Measurements from ENCODE around the gene PPFIA2. TPM values are rescaled to one million over a fixed set of nuclear protein-coding genes. Genes with fewer than 3 reads are reported as not detected.

The PPFIA2 gene
- total and polyA plus RNA-seq, 7 experiments from 2014 or later = not detected

- Mint-ChIP-seq H3K4me1 (no peaks in the 10 kb centered on the region), H3K36me3 (no peaks in the 10 kb centered on the region), H3K27ac (no peak overlapping the region), H3K27me3 (no peaks in the 10 kb centered on the region), H3K9me3 (peaks cover 0 to 8% (median 0%) of the 10 kb centered on the region in 11 donors), H3K4me3 (no peak overlapping the region)
- Histone ChIP-seq H3K4me3 (ENCODE audit: low read length) (no peak overlapping the region), H3K27ac (ENCODE audit: low read depth, low read length) (no peak overlapping the region), H3K27me3 (ENCODE audit: control insufficient read depth in 2 of 2, insufficient read depth in 2 of 2, low read length in 2 of 2) (no peaks in the 10 kb centered on the region), H3K4me1 (ENCODE audit: control insufficient read depth in 2 of 2, insufficient read depth in 2 of 2, low read length in 2 of 2) (no peaks in the 10 kb centered on the region), H3K36me3 (ENCODE audit: control insufficient read depth in 2 of 3, insufficient read depth in 3 of 3, low read length in 3 of 3) (no peaks in the 10 kb centered on the region), H3K9me3 (ENCODE audit: control insufficient read depth in 2 of 3, low read length in 3 of 3) (no peaks in the 10 kb centered on the region)
- intact Hi-C loops (cut with micrococcal nuclease) = no loop called here
- ChIA-PET CTCF (no interaction called here), POLR2A (no interaction called here)
- DNase-seq (no peak), ATAC-seq (no peak)
Measured at GRCh38 chr12:81465876-81466275, 293.3 kb downstream of the PPFIA2 start.

- POLR2A ChIA-PET = no interaction called here
- Mint-ChIP-seq H3K9me3 (peaks cover 0 to 5% (median 0%) of the 10 kb centered on the region in 11 donors), H3K27me3 (no peaks in the 10 kb centered on the region), H3K36me3 (no peaks in the 10 kb centered on the region), H3K4me1 (no peaks in the 10 kb centered on the region), H3K4me3 (no peak overlapping the region), H3K27ac (no peak overlapping the region)
- Histone ChIP-seq H3K4me3 (ENCODE audit: low read length) (no peak overlapping the region), H3K36me3 (ENCODE audit: control insufficient read depth in 2 of 3, insufficient read depth in 3 of 3, low read length in 3 of 3) (no peaks in the 10 kb centered on the region), H3K27me3 (ENCODE audit: control insufficient read depth in 2 of 2, insufficient read depth in 2 of 2, low read length in 2 of 2) (no peaks in the 10 kb centered on the region), H3K4me1 (ENCODE audit: control insufficient read depth in 2 of 2, insufficient read depth in 2 of 2, low read length in 2 of 2) (no peaks in the 10 kb centered on the region), H3K27ac (ENCODE audit: low read depth, low read length) (no peak overlapping the region), H3K9me3 (ENCODE audit: control insufficient read depth in 2 of 3, low read length in 3 of 3) (no peaks in the 10 kb centered on the region)
- no peak for DNase-seq
- CTCF ChIA-PET = no interaction called here
- ATAC-seq = no peak
- intact Hi-C loops (cut with micrococcal nuclease) = no loop called here
Measured at GRCh38 chr12:81465191-81465590, 294.0 kb downstream of the PPFIA2 start.

GRCh38 chr12:81461163-81461562, 298.0 kb downstream of the PPFIA2 start:
- CTCF ChIA-PET = no interaction called here
- Mint-ChIP-seq H3K9me3 (peaks cover 0 to 5% (median 0%) of the 10 kb centered on the region in 11 donors), H3K36me3 (no peaks in the 10 kb centered on the region), H3K27ac (no peak overlapping the region), H3K4me3 (no peak overlapping the region), H3K4me1 (no peaks in the 10 kb centered on the region), H3K27me3 (no peaks in the 10 kb centered on the region)
- intact Hi-C loops (cut with micrococcal nuclease) = no loop called here
- Histone ChIP-seq H3K9me3 (ENCODE audit: control insufficient read depth in 2 of 3, low read length in 3 of 3) (no peaks in the 10 kb centered on the region), H3K36me3 (ENCODE audit: control insufficient read depth in 2 of 3, insufficient read depth in 3 of 3, low read length in 3 of 3) (no peaks in the 10 kb centered on the region), H3K4me1 (ENCODE audit: control insufficient read depth in 2 of 2, insufficient read depth in 2 of 2, low read length in 2 of 2) (no peaks in the 10 kb centered on the region), H3K4me3 (ENCODE audit: low read length) (no peak overlapping the region), H3K27ac (ENCODE audit: low read depth, low read length) (no peak overlapping the region), H3K27me3 (ENCODE audit: control insufficient read depth in 2 of 2, insufficient read depth in 2 of 2, low read length in 2 of 2) (no peaks in the 10 kb centered on the region)
- POLR2A ChIA-PET = no interaction called here
- DNase-seq (no peak), ATAC-seq (no peak)

GRCh38 chr12:81450920-81451739, 308.0 kb downstream of the PPFIA2 start:
- Mint-ChIP-seq H3K27ac (no peak overlapping the region), H3K36me3 (no peaks in the 10 kb centered on the region), H3K27me3 (no peaks in the 10 kb centered on the region), H3K4me3 (no peak overlapping the region), H3K9me3 (peaks cover 0 to 2% (median 0%) of the 10 kb centered on the region in 11 donors), H3K4me1 (no peaks in the 10 kb centered on the region)
- intact Hi-C loops (cut with micrococcal nuclease) = loop anchor here in 1 of 2 donors (5.0 kb wide), 1 partner anchor 176 kb away; no protein-coding TSS in a partner anchor
- H3K9me3 ChIP-seq (ENCODE audit: control insufficient read depth in 2 of 3, low read length in 3 of 3) = no peaks in the 10 kb centered on the region
- H3K27ac ChIP-seq (ENCODE audit: low read depth, low read length) = no peak overlapping the region
- ATAC-seq (no peak), DNase-seq (no peak)
- H3K36me3 ChIP-seq (ENCODE audit: control insufficient read depth in 2 of 3, insufficient read depth in 3 of 3, low read length in 3 of 3) = no peaks in the 10 kb centered on the region
- H3K4me1 ChIP-seq (ENCODE audit: control insufficient read depth in 2 of 2, insufficient read depth in 2 of 2, low read length in 2 of 2) = no peaks in the 10 kb centered on the region
- no peak overlapping the region for H3K4me3 ChIP-seq (ENCODE audit: low read length)
- no peaks in the 10 kb centered on the region for H3K27me3 ChIP-seq (ENCODE audit: control insufficient read depth in 2 of 2, insufficient read depth in 2 of 2, low read length in 2 of 2)
- POLR2A ChIA-PET = no interaction called here
- CTCF ChIA-PET = no interaction called here

- H3K36me3 ChIP-seq (ENCODE audit: control insufficient read depth in 2 of 3, insufficient read depth in 3 of 3, low read length in 3 of 3) = no peaks in the 10 kb centered on the region
- H3K27ac Mint-ChIP-seq = no peak overlapping the region
- no peak overlapping the region for H3K27ac ChIP-seq (ENCODE audit: low read depth, low read length)
- POLR2A ChIA-PET = no interaction called here
- no peaks in the 10 kb centered on the region for H3K27me3 ChIP-seq (ENCODE audit: control insufficient read depth in 2 of 2, insufficient read depth in 2 of 2, low read length in 2 of 2)
- no peaks in the 10 kb centered on the region for H3K36me3 Mint-ChIP-seq
- peaks cover 0 to 3% (median 0%) of the 10 kb centered on the region in 11 donors for H3K9me3 Mint-ChIP-seq
- H3K4me3 ChIP-seq (ENCODE audit: low read length) = no peak overlapping the region
- no peak overlapping the region for H3K4me3 Mint-ChIP-seq
- DNase-seq (no peak), ATAC-seq (no peak)
- H3K27me3 Mint-ChIP-seq = no peaks in the 10 kb centered on the region
- intact Hi-C loops (cut with micrococcal nuclease) = no loop called here
- CTCF ChIA-PET = no interaction called here
- no peaks in the 10 kb centered on the region for H3K9me3 ChIP-seq (ENCODE audit: control insufficient read depth in 2 of 3, low read length in 3 of 3)
- no peaks in the 10 kb centered on the region for H3K4me1 Mint-ChIP-seq
- no peaks in the 10 kb centered on the region for H3K4me1 ChIP-seq (ENCODE audit: control insufficient read depth in 2 of 2, insufficient read depth in 2 of 2, low read length in 2 of 2)
Measured at GRCh38 chr12:81441629-81442028, 317.5 kb downstream of the PPFIA2 start.

- no peaks in the 10 kb centered on the region for H3K36me3 ChIP-seq (ENCODE audit: control insufficient read depth in 2 of 3, insufficient read depth in 3 of 3, low read length in 3 of 3)
- Mint-ChIP-seq H3K4me1 (no peaks in the 10 kb centered on the region), H3K9me3 (peaks cover 0 to 3% (median 0%) of the 10 kb centered on the region in 11 donors), H3K27me3 (no peaks in the 10 kb centered on the region), H3K36me3 (no peaks in the 10 kb centered on the region), H3K27ac (no peak overlapping the region), H3K4me3 (no peak overlapping the region)
- H3K27ac ChIP-seq (ENCODE audit: low read depth, low read length) = no peak overlapping the region
- ATAC-seq = no peak
- H3K4me1 ChIP-seq (ENCODE audit: control insufficient read depth in 2 of 2, insufficient read depth in 2 of 2, low read length in 2 of 2) = no peaks in the 10 kb centered on the region
- CTCF ChIA-PET = no interaction called here
- no peaks in the 10 kb centered on the region for H3K9me3 ChIP-seq (ENCODE audit: control insufficient read depth in 2 of 3, low read length in 3 of 3)
- no peaks in the 10 kb centered on the region for H3K27me3 ChIP-seq (ENCODE audit: control insufficient read depth in 2 of 2, insufficient read depth in 2 of 2, low read length in 2 of 2)
- no peak for DNase-seq
- POLR2A ChIA-PET = no interaction called here
- H3K4me3 ChIP-seq (ENCODE audit: low read length) = no peak overlapping the region
- intact Hi-C loops (cut with micrococcal nuclease) = no loop called here
Measured at GRCh38 chr12:81440001-81440400, 319.1 kb downstream of the PPFIA2 start.

GRCh38 chr12:81439344-81439743, 319.8 kb downstream of the PPFIA2 start:
- no peaks in the 10 kb centered on the region for H3K4me1 ChIP-seq (ENCODE audit: control insufficient read depth in 2 of 2, insufficient read depth in 2 of 2, low read length in 2 of 2)
- Mint-ChIP-seq H3K27ac (no peak overlapping the region), H3K4me3 (no peak overlapping the region), H3K36me3 (no peaks in the 10 kb centered on the region), H3K4me1 (no peaks in the 10 kb centered on the region), H3K9me3 (peaks cover 0 to 3% (median 0%) of the 10 kb centered on the region in 11 donors), H3K27me3 (no peaks in the 10 kb centered on the region)
- H3K4me3 ChIP-seq (ENCODE audit: low read length) = no peak overlapping the region
- H3K27ac ChIP-seq (ENCODE audit: low read depth, low read length) = no peak overlapping the region
- ATAC-seq = no peak
- intact Hi-C loops (cut with micrococcal nuclease) = no loop called here
- POLR2A ChIA-PET = no interaction called here
- CTCF ChIA-PET = no interaction called here
- no peaks in the 10 kb centered on the region for H3K9me3 ChIP-seq (ENCODE audit: control insufficient read depth in 2 of 3, low read length in 3 of 3)
- H3K36me3 ChIP-seq (ENCODE audit: control insufficient read depth in 2 of 3, insufficient read depth in 3 of 3, low read length in 3 of 3) = no peaks in the 10 kb centered on the region
- H3K27me3 ChIP-seq (ENCODE audit: control insufficient read depth in 2 of 2, insufficient read depth in 2 of 2, low read length in 2 of 2) = no peaks in the 10 kb centered on the region
- no peak for DNase-seq
